Measurements from ENCODE around the gene UGT1A5.
"Not testable (repeated sequence)": the region's sequence is repeated elsewhere in the genome, so short reads cannot be mapped to it uniquely, and the experiment has no call there.

Gene UGT1A5

DNA sequence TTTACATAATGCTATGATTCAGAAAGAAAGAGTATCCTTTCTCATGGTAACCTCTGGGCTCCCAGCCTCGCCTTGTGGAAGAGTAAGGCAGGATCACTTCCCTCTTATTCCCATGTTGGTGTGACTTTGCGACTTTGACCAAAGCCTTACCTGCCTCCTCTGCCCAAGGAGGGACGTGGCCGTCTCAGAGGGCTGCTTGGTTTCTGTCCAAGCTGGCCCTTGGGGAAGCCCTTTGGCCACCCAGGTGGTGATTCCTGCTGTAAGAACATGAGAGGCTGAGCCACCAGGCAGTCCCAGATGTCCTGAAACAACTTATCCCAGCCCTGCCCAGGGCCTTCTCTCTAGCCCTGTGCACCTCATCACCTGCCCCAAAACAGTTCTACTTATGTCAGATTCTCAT, 14.0 kb upstream of the UGT1A5 start:
- DNase-seq, result no peak

DNA sequence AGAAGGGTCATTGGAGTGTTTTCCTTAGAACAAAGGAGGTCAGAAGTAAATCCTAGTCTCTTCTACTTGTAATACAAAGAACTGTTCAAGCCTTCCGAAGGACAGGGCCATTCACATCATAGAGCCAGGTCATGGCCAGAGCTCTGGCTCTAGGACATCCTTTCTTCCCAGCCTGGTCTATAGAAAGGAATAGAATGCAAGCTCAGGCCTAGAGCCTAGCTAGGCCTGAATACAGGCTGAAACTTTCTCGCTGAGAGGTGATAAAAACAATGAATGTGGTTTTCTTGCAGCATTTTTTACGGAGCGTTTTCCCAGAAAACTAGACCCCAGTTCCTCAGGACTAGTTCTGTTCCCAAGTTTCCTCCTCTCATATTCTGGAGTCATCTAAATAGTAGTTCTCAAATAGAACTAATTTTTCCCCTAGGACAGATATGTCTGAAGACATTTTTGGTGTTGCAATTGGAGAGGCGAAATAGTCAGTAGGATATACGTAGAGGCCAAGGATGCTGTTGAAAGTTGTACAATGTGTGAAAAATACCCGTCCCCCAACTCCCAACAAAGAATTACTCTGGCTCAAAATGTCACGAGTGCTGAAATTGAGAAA, 13.2 kb upstream of the UGT1A5 start:
- no peak for DNase-seq

DNA sequence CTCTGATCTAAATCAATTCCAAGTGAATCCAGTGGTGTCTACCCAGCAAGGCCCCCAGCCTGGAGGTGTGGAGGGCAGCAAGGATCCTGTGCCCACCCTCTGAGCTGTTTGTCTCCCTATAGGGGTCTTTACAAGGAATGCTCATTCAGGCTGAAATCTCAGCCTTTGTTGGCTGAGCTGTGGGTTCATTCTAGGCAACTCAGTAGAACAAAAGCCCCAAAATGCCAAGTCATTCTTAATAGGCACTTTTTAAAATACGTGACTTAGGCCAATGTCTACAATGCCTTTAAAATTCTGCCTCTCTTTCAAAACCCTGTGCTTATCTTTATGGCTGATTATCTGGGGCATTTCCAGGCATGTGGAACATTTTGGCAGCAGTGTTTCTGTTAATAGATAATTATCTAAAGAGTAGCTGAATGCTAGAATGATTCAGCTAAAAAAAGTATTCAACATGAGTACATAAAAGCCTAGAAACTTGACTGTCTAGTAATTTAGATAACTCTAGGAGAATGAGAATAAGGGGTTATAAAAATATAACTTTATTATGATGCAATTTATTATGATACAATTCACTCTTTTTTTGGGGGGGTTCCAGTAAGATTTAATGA, 12.6 kb upstream of the UGT1A5 start:
- peak; percentile 24 for DNase-seq

- not testable (repeated sequence) for DNase-seq
These were observed 11.9 kb upstream of the UGT1A5 start for GRCh38 chr2:233700842-233701241.

GRCh38 chr2:233702238-233702637, 10.5 kb upstream of the UGT1A5 start:
- DNase-seq, result no peak

GRCh38 chr2:233705911-233706506, 6.7 kb upstream of the UGT1A5 start:
- no peak for DNase-seq

GRCh38 chr2:233706720-233707119, 6.0 kb upstream of the UGT1A5 start:
- peak; percentile 12 for DNase-seq

DNA sequence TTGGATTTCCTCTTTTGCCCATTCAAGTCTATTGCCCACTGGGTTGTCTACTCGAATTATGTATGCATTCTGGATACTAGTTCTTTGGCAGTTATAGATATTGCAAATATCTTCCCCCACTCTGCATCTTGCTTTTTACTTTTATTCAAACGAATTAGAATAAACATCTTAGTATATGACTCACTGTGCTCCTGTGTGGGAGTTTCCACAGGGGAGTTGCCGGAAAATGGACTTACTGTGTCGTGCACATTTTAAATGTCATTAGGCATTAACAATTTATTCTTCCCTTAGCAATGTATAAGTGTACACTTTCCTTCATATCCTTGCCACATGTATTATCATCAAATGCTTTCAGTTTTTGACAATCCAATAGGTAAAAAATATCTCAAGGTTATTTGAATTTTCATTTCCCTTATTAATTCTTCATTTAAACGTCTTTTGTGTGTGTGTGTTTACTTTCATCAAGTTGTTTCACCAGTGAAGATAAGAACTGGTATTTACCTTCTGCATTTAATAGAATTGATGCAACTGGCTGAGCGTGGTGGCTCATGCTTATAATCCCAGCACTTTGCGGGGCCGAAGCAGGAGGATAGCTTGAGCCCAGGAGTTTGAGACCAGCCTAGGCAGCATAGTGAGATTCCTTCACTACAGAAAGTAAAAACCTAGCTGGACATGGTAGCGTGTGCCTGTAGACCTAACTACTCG, 4.6 kb upstream of the UGT1A5 start:
- DNase-seq, result no peak

DNA sequence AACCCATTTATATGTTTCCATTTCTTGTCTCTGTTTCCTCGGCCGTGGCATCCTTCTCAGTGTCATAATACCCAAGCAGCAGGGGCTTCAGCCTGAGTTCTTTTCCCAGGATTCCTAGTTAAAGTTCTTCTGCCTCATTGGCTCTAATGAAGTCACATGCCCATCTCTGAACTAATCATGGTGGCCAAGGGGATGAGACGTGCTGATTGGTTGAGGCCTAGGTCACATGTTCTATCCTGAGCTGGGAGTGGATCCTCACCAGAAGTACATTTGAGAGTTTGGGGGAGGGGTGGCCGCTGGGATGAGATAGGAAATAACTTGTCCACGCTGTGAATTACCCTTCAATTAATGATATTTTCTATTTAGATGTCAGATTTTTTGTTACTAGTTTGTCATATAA, 3.8 kb upstream of the UGT1A5 start:
- DNase-seq, result no peak

DNA sequence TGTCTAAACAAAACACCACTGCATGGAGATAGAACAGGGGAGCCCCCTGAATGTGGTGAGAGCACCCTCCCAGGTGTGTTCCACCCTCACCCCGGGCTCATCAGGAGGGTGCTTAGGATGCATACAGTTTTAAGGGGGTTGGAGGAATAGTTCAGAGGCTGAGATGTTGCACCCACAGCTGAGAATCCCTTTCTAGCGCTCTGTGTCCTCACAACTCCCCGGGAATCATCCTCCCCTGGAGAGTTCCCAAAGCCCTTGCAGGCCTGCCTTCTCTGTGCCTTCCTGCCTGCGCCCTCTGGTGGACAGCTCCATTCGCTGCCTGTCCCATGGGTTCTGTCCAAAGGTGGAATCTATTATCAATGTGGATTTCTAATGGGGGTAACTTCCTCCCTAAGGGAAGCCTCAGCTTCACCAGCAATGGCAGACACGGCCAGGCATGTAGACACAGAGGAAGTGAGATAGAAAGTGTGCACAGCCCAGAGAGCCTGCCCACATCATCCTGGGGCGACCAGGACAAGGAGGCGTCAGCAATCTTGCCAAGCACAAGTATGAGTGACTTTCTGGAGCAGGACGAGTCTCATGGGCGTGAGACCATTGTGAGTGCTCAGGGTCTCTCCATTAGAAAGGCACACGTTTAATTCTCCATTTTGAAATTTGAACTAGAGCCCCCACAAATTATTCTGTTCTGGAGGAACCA, 1.2 kb upstream of the UGT1A5 start:
- peak; percentile 75 for DNase-seq

DNA sequence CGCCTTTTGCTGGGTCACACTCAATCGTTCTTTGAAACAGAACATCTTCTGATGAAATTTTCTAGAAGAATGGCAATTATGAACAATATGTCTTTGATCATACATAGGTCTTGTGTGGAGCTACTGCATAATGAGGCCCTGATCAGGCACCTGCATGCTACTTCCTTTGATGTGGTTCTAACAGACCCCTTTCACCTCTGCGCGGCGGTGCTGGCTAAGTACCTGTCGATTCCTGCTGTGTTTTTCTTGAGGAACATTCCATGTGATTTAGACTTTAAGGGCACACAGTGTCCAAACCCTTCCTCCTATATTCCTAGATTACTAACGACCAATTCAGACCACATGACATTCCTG, 532 bp downstream of the UGT1A5 start:
- no peak for DNase-seq

GRCh38 chr2:233714121-233714520, 1.4 kb downstream of the UGT1A5 start:
- no peak for DNase-seq

GRCh38 chr2:233718552-233718951, 5.8 kb downstream of the UGT1A5 start, which contains the start of gene UGT1A4:
Gene UGT1A4 (plus strand): TSS chr2:233718736. CDS start chr2:233718821, 85 bp downstream.
- DNase-seq, result no peak

GRCh38 chr2:233728723-233729301, 16.1 kb downstream of the UGT1A5 start, which contains the start of gene UGT1A3:
Gene UGT1A3 (plus strand): TSS chr2:233729042. CDS start chr2:233729127, 85 bp downstream.
- no peak for DNase-seq

DNA sequence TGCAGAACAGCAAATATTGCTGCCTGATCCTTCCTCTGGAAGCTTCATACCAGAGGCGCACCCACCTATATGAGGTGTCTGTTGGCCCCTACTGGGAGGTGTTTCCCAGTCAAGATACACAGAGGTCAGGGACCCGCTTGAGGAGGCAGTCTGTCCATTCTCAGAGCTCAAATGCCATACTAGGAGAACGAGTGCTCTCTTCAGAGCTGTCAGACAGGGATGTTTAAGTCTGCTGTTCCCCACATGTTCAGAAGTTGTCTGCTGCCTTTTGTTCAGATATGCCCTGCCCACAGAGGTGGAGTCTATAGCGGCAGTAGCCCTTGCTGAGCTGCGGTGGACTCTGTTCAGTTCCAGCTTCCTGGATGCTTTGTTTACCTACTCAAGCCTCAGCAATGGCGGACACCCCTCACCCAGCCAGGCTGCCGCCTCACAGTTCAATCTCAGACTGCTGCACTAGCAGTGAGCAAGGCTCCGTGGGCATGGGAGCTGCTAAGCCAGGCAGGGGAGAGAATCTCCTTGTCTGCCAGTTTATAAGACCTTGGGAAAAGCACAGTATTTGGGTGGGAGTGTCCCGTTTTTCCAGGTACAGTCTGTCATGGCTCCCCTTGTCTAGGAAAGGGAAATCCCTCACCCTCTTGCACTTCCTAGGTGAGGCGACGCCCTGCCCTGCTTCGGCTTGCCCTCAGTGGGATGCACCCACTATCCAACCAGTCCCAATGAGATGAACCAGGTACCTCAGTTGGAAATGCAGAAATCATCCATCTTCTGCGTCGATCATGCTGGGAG, 24.4 kb downstream of the UGT1A5 start:
- DNase-seq, result not testable (repeated sequence)

- DNase-seq, result no peak
These were observed 28.2 kb downstream of the UGT1A5 start for GRCh38 chr2:233740870-233741269.

DNA sequence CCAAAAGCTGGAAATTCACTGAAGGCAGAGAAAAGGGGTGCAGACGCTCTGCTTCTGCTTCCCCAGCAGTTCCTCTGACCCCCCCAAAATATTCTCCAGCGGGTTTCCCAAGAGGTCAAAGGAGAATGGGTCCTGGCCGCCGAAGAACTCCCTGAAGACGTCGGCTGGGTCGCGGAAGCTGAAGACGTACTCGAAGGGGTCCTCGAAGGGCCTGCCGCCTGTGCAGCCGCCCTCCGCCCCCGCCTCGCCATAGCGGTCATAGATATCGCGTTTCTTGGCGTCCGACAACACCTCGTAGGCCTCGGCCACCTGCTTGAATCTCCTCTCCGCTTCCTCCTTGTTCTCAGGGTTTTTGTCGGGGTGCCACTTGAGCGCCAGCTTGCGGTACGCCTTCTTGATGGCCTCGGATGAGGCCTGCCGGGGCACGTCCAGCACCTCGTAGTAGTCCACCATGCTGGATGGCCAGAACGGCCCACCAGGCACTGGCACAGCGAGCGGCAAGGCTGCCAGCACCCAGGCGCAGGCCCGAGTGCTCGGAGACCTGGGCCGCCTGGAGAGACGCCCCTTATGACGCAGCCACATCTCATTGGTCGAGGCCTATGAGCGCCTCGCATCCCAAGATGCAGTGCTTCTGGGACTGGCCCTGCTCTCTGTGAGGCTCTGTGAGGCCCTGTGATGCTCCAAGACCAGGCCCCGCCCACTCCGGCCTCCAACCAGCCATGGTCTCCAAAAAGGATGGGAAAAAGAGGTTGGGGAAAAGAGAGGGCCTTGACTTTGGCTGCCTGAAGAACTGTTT, 31.0 kb downstream of the UGT1A5 start:
- DNase-seq, result no peak

GRCh38 chr2:233745073-233745755, 32.5 kb downstream of the UGT1A5 start:
- DNase-seq, result no peak

GRCh38 chr2:233745838-233746237, 33.1 kb downstream of the UGT1A5 start:
- not testable (repeated sequence) for DNase-seq

- no peak for DNase-seq
These were observed 34.0 kb downstream of the UGT1A5 start for GRCh38 chr2:233746475-233747282.
